DOHH2 (cell line): ENCODE measurements around the gene RRAS2.

Experiments
- EZH2phosphoT487 ChIP-seq: fragments of 200-600 bp; sonication (generic); IDR thresholded peaks from 2 replicates; pipeline ENCODE4 v1.6.1; 2017; ENCODE audit warnings: borderline replicate concordance, mild to moderate bottlenecking, antibody characterized with exemption, low read length, moderate library complexity, mixed read lengths
- TF ChIP-seq, protein P1 (sequence below): fragments of 200-600 bp; sonication (generic); IDR thresholded peaks from one replicate; pipeline ENCODE4 v1.5.1; 2014; ENCODE audit warnings: antibody characterized with exemption, mild to moderate bottlenecking, low read depth, low read length; ENCODE audit not compliant: poor library complexity, severe bottlenecking

DNA sequence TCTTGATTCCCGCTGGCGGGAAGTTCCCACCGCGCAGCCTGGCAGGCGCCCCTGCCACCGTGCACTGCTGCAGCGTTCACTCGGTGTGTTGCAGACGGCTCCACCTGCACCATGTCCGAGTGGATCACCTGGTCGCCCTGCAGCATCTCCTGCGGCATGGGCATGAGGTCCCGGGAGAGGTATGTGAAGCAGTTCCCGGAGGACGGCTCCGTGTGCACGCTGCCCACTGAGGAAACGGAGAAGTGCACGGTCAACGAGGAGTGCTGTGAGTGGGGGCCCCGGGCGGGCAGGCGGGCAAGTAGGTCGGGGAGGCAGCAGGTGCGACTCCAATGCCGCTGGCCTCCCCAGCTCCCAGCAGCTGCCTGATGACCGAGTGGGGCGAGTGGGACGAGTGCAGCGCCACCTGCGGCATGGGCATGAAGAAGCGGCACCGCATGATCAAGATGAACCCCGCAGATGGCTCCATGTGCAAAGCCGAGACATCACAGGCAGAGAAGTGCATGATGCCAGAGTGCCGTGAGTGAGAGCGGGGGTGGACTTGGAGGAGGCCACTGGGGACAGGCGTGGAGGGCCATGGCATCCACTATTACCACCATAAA lies 99.7 kb downstream of the RRAS2 start:
- no peak for TF ChIP-seq EZH2phosphoT487
- TF ChIP-seq, protein P1, sequence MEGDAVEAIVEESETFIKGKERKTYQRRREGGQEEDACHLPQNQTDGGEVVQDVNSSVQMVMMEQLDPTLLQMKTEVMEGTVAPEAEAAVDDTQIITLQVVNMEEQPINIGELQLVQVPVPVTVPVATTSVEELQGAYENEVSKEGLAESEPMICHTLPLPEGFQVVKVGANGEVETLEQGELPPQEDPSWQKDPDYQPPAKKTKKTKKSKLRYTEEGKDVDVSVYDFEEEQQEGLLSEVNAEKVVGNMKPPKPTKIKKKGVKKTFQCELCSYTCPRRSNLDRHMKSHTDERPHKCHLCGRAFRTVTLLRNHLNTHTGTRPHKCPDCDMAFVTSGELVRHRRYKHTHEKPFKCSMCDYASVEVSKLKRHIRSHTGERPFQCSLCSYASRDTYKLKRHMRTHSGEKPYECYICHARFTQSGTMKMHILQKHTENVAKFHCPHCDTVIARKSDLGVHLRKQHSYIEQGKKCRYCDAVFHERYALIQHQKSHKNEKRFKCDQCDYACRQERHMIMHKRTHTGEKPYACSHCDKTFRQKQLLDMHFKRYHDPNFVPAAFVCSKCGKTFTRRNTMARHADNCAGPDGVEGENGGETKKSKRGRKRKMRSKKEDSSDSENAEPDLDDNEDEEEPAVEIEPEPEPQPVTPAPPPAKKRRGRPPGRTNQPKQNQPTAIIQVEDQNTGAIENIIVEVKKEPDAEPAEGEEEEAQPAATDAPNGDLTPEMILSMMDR: no peak
